Lung microvascular endothelial cell (primary cell): ENCODE data around the gene ADPRS. TPM values are rescaled to one million over a fixed set of nuclear protein-coding genes. Genes with fewer than 3 reads are reported as not detected.

ENCODE experiments used
- DNase-seq, 2 donors: peaks; one replicate each; pipeline versions ENCODE4 v3.0.0 to v3.0.0-alpha.2; 2010; ENCODE audit warnings: low read depth in 2 of 2
- total RNA-seq: library from RNA; depleted of rRNA; stranded (reverse); fragments of >200 nt; gene quantifications from 2 replicates; pipeline ENCODE4 v1.2.1, GENCODE V29; 2014

The ADPRS gene
- total RNA-seq, 1 donor from 2014 or later = 38.1 TPM

DNA sequence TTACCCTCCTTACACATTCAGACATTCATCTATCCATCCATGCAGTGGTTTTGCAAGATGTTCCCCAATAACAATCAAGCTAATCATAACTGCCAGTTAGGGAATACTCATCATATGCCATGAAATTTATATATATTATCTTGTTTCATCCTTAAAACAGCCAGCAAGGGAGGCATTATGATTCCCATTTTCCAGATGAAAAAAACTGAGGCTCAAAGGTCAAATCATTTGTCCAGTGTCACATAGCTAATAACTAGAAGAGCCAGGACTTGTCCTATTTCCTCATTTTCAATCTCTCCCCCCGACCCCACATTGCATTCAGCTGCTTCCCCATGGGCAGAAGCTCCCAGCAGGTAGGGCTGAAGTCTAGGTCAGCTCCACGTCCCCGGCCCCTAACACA lies 43.3 kb downstream of the ADPRS start:
- DNase-seq = no peak

DNA sequence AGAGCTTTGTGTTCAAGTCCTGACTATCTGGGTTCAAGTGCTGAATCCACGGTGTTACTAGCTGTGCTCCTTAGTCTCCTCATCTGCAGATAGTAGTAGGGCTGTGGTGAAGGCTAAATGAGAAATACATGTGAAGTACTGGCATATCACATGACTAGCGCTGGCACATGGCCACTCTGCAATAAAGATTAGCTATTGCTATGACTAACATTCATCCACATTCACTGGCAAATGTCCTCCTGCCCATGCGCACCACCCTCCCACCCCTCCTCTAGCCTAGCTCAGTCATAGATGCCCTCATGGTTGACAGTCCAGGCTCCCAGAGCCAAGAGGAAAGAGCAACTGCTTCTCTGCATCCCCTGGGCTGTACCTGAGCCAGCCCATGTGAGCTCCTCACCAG lies 44.8 kb downstream of the ADPRS start:
- peak; percentile 68 to 75 for DNase-seq

DNA sequence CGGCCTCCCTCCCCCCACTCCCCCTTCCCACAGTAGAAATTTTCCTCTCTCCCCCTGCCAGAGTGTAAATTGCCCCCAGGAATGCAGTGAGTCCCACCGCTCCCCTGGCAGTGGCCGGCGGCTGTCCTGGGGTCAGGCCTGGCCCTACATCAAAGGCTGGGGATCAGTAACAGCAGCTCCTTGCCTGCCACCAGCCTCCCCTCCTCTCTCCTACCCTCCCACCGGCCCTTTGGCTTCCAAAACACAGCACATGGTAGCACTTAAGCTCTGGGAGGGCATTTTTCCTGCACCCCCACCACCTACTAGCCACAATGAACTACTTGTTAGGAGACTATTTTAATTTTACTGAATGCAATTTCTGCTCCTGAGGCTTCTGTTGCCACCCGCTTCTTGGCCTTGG lies 45.3 kb downstream of the ADPRS start:
- no peak for DNase-seq

DNA sequence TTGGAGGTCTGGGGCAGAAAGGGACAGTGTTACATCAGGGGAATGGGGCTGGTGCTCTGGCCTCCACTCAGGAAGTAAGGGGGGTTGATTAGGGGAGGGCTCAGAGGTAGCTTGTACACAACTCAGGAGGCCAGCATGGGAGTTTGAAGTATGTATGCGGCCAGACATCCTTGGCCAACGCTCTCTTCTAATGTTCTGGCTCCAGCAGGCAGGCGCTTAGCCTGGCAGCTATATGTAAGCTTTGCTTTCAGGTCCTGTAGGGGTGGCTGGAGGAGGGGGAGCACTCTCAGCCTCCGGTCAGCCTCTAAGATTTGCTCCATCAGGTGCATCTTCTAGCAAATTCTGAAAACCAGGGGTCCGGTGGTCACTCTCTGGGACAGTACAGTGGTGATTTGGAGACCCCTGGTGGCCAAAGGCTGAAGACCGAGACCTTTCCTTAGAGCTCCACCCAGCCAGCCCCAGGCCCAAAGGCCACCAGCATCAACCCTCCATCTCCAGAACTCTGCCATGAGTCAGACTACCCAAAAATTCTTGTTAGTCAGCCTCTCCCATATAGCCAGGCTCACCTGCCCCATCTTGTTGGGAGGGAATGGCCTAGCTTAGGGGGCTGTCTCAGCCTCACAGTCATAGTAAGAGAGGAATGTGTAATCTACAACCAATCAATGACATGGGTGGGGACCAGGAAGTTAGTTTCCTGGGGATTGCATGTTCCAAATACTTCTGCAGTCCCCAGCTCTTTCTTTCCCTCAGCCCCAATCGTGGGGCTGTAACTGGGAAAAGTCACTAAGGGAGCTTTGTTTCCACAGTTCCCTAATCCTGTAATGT lies 46.0 kb downstream of the ADPRS start:
- peak; percentile 52 to 63 for DNase-seq

DNA sequence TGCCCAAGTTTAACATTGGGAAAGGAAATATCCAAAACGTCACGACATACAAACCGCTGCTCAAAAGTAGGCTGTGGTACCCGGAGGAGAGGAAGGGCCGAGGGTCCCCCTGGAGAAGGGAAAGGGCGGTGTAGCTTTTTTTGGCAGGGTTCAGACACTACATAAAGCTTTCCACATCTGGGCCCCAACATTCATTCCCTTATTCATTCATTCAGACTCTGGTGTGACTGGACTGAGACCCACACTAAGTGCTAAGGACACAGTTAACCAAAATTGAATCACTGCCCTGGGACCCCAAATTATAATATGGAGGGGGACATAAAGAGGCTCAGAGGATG lies 46.6 kb downstream of the ADPRS start:
- no peak for DNase-seq

DNA sequence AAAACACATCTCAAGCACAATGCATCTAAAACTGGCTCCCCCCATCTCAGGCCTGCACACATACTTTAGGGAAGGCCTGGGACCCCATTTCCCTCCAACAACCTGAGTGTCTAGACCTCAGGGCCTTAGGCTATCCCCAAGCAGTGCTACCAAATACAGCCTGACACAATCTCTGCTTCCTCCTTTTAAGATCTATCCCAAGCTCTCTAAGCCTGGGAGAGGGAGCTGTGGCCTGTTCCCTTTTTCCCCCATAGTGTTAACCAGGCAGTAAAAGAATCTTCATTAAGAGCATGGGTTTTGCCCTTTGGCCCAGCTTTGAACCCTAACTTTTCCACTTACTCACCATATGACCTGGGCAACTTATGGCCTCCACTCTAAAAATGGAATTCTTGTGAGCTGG lies 47.1 kb downstream of the ADPRS start:
- DNase-seq = no peak

DNA sequence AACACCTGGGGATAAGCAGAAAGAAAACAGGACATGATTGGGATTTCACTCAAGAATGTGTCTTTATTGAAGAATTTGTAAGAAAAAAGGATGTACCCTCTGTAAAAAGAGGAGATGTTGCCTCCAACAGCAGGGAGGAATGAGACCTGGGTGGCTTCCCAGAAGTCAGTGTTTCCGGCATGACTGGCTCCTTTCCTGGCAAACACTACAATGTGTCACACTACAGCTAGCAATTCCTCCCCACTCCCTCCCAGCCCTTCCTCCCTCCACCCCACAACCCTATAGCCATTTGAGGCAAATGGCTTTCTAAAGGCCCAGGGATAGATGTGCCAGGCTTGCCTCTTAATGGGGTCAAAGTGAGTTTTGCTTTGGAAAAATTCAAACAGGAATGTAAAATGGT lies 47.8 kb downstream of the ADPRS start:
- peak; percentile 78 to 90 for DNase-seq

DNA sequence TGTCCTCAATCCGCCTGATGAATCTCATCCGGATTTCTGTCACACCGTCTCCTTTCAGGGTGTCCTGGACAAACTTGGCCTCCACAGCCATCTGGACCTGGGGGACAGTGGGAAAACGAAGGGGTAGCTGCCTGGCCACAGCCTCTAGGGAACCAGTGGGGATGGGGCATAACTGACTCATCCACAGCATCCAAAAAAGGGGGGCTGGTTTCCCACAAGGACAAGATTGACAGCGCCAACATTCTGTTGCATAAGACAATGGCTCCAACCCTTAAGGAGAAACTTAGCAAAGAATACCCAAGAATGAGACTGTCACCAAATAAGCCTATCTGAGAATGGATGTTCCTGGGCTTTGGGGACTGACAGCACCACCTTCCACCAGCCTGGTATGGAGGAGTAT lies 48.5 kb downstream of the ADPRS start:
- DNase-seq = no peak

DNA sequence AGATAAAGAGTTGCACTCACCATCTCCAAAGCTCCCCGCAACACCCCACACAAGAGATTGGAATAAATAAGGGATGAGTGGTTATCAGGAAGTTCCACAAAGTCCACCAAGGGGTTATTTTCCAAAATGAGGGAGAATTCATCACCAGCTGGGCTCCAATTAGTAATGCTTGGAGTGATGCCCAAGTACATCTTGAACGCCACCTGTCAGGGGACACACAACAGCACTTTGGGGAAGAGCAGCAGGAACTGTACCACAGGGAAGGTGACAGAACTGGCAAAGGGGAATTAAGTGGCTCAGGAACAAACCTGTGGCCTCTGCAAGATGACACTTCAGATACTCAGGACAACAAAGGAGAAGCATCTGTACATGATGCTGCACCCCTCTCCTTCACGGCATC lies 49.1 kb downstream of the ADPRS start:
- no peak for DNase-seq

DNA sequence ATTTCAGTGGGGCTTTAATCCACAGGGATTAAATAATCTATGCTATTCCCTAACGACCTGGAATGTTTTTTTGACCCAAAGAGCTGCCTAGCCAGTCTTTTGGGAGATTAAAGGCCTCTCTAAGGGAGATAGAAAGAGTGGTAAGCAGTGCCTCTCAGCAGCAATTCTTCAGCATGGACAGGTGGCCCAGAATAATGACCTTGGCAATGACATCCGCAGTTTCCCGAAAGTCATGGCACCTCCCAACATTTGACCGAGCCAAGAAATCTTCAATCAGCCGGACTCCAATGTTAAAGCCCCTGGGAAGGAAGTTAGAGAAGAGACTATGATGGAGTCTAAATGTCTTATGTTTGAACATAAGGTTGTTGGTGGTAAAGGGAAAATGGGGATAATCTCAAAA lies 50.8 kb downstream of the ADPRS start:
- DNase-seq = no peak

DNA sequence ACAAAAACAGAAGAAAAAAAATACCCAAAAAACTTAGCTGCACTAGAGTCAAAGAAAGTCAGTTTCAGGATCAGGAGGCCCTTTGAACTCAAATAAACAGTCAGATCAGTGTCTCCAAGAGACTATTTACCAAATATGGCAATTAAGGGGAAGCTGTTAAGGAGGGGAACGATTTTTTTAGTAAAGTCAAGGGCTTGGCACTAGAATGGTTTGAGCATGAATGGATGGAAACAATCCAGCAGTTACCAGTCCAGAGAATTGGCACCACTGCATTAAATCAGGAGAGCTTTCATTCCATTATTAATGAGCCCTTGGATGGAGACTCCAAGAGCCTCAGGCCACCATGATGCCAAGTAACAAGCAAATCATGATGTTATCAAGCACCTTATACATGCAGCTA lies 53.4 kb downstream of the ADPRS start:
- DNase-seq = no peak

DNA sequence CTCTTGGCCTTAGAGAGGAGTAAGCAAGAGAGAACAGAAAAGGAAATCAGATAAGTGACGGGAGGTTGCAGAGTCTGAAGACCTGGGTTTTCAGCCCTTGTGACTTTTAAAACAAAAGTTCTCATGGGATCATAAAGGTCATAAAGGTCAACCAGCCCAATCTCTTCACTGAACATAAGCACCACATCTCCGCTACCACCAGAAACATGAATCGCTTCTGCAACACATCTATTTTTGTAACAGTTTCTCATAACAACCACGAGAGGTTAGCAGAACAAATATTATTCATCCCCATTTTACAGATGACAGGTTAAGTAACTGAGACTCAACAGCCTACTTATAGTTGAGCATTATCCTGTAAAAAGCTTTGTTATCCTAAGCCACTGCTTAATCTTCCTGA lies 54.7 kb downstream of the ADPRS start:
- DNase-seq = no peak

Other genes with a start within 250 kb of the ADPRS start
- 8.1 and 8.3 TPM in 2 replicates for gene AGO1, start 205.7 kb upstream of the ADPRS start, total RNA-seq
- gene AGO3, start 157.8 kb upstream of the ADPRS start, total RNA-seq = 5.0 and 8.5 TPM in 2 replicates
- 0.20 and 0.22 TPM in 2 replicates for gene TEKT2, start 4.8 kb upstream of the ADPRS start, total RNA-seq
- 0.44 and 1.6 TPM in 2 replicates for gene COL8A2, start 36.3 kb downstream of the ADPRS start, total RNA-seq
- 72.1 and 85.3 TPM in 2 replicates for gene TRAPPC3, start 60.6 kb downstream of the ADPRS start, total RNA-seq
- 42.7 and 44.2 TPM in 2 replicates for gene MAP7D1, start 67.3 kb downstream of the ADPRS start, total RNA-seq
- 104 and 113 TPM in 2 replicates for gene THRAP3, start 135.6 kb downstream of the ADPRS start, total RNA-seq
- 0.44 and 0.99 TPM in 2 replicates for gene SH3D21, start 217.5 kb downstream of the ADPRS start, total RNA-seq
- 96.3 and 109 TPM in 2 replicates for gene EVA1B, start 234.8 kb downstream of the ADPRS start, total RNA-seq